Psoas muscle (tissue), 8 donors: ENCODE data around the gene STUM. TPM values are rescaled to one million over a fixed set of nuclear protein-coding genes. Genes with fewer than 3 reads are reported as not detected.
A peak's percentile ranks its signal among the peaks of the same experiment; 100 is the strongest.

Source experiments
- ATAC-seq, 4 donors: fragments of 200-7000 bp; cut with Tn5 transposase; one replicate each; pipeline ENCODE4 v1.9.1; 2020; ENCODE audit warnings: moderate library complexity in 3 of 4, mild to moderate bottlenecking in 2 of 4
- DNase-seq, 2 donors: peaks; one replicate each; pipeline ENCODE4 v3.0.0-alpha.2; 2020
- H3K27ac ChIP-seq: fragments of 200-600 bp; one replicate; pipeline ENCODE4 v1.8.0; 2022
- H3K27me3 ChIP-seq, 3 donors: fragments of 200-600 bp in 1 of 3; one replicate each; pipeline versions ENCODE4 v1.6.1 to v1.8.0; 2013 to 2022; ENCODE audit warnings: low read length in 2 of 3, mild to moderate bottlenecking in 2 of 3, moderate library complexity in 1 of 3; ENCODE audit not compliant: insufficient read depth in 3 of 3
- H3K36me3 ChIP-seq, 2 donors: fragments of 200-600 bp in 1 of 2; one replicate each; pipeline versions ENCODE4 v1.6.1 to v1.8.0; 2013 to 2022; ENCODE audit warnings: low read depth in 1 of 2, mild to moderate bottlenecking in 1 of 2, moderate library complexity in 1 of 2; ENCODE audit not compliant: insufficient read depth in 1 of 2
- H3K4me1 ChIP-seq: fragments of 200-600 bp; one replicate; pipeline ENCODE4 v1.8.0; 2022
- H3K4me3 ChIP-seq: fragments of 200-600 bp; one replicate; pipeline ENCODE4 v1.8.0; 2022; ENCODE audit warnings: mild to moderate bottlenecking
- H3K9me3 ChIP-seq: fragments of 200-600 bp; one replicate; pipeline ENCODE4 v1.8.0; 2022
- WGBS, 3 donors: extraction: QIAGEN DNeasy Blood & Tissue Kit; methylation state at CpG; one replicate each; pipeline versions ENCODE4 v1.1.6 to v1.1.7; 2013; 5-methylcytosine and 5-hydroxymethylcytosine counted together
- intact Hi-C, 2 donors: fragments of 100-400 bp; cut with DNase I; formaldehyde crosslinking; loops; one replicate each; pipeline versions ENCODE4 v1.11.0 to v1.14.2; 2022
- polyA plus RNA-seq, 3 donors: library from polyadenylated mRNA; stranded (reverse); fragments of 200-250 nt; gene quantifications; one replicate each; pipeline ENCODE4 v1.2.3, GENCODE V29; 2013
- total RNA-seq, 4 donors: library from RNA; stranded (reverse); fragmentation: NEBNext Ultra II Directional in 2 of 4; extraction: Animal tissue kit (Norgen Biotek cat#: 25700) in 2 of 4; gene quantifications; one replicate each; pipeline versions ENCODE4 v1.2.1 to v1.2.4, GENCODE V29; 2021 to 2023
- TF ChIP-seq, protein P1 (sequence below): fragments of 200-600 bp; IDR thresholded peaks from one replicate; pipeline ENCODE4 v1.8.0; 2022; ENCODE audit warnings: antibody characterized with exemption
- donor health status: healthy with polysubstance abuse.
- donor health status: DM: no; HTN: no; CAD: no; lungs with moderate emphysema.
- donor health status: Bipolar disorder and iron deficiency.
- donor health status: healthy.
- donor health status: DM: yes; HTN: yes; CAD: no.
- donor health status: DM: no; HTN: no; CAD: no.
- donor health status: DM: no; HTN: no; CAD: no.
- donor health status: DM: yes; HTN: yes; CAD: no.

STUM gene
- total and polyA plus RNA-seq, 7 donors: 0.34 to 1.5 (median 0.96) TPM

DNA sequence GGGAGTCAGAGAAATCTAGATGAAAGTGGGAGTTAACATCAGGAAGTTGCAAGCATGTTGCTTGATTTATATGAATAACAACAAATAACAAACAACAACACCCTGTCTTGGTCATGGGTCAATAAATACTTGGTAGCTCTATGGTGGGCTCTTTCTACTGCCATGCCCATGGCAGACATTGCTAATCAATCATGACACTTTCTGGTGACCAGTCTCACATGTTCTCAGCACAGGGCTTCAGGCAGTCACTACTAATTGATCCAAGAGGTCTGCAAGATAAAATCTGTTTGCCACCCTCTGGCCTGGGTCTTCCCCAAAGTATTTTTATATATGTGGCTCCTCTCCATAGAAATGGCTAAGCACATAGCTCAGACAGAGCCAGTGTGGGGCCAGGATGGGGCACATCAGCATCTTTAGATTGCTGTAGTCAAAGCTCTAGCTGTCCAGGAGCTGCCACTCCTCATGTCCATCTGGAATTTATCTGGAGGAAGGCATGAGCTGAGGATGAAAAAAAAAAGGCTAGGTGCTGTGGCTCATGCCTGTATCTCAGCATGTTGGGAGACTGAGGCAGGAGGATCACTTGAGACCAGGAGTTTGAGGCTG is 51.2 kb downstream of the STUM start:
- ATAC-seq: no peak
- intact Hi-C loops: loop anchor here in 1 of 2 donors (10.0 kb wide), 1 partner anchor 175 kb away; no protein-coding TSS in a partner anchor

DNA sequence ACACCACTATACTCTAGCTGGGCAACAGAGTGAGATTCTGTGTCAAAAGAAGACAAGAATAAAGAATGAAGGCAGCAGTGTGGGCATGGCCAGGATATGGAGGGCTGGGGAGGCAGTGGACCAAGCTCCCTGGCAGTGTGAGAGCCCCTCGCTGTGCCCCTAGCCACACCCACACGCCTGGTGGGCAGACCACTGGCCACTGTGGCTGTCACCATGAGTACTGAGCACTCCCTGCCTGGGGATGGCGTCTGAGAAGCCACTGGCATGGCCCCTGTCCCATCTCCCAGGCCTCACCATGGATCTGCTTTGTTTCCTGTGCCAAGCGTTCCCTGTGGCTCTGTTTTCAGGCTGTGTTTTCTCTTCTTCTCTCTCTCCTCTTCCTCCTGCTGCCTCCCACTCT is 51.7 kb downstream of the STUM start:
- TF ChIP-seq, protein P1, sequence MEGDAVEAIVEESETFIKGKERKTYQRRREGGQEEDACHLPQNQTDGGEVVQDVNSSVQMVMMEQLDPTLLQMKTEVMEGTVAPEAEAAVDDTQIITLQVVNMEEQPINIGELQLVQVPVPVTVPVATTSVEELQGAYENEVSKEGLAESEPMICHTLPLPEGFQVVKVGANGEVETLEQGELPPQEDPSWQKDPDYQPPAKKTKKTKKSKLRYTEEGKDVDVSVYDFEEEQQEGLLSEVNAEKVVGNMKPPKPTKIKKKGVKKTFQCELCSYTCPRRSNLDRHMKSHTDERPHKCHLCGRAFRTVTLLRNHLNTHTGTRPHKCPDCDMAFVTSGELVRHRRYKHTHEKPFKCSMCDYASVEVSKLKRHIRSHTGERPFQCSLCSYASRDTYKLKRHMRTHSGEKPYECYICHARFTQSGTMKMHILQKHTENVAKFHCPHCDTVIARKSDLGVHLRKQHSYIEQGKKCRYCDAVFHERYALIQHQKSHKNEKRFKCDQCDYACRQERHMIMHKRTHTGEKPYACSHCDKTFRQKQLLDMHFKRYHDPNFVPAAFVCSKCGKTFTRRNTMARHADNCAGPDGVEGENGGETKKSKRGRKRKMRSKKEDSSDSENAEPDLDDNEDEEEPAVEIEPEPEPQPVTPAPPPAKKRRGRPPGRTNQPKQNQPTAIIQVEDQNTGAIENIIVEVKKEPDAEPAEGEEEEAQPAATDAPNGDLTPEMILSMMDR: no peak
- DNase-seq: no peak
- H3K4me1 ChIP-seq: no peaks in the 10 kb centered on the region
- WGBS, 3 donors: 80 to 88% (median 83%) methylated on average over 3 to 4 of the region's 4 CpGs
- ATAC-seq: no peak
- no peak overlapping the region for H3K4me3 ChIP-seq
- no peaks in the 10 kb centered on the region for H3K9me3 ChIP-seq
- no peaks in the 10 kb centered on the region for H3K36me3 ChIP-seq
- peaks cover 0 to 15% (median 0%) of the 10 kb centered on the region in 3 donors for H3K27me3 ChIP-seq
- intact Hi-C loops: loop anchor here in 1 of 2 donors (10.0 kb wide), 1 partner anchor 175 kb away; no protein-coding TSS in a partner anchor
- no peak overlapping the region for H3K27ac ChIP-seq

More for the DNA sequence above, 51.2 kb downstream of the STUM start:
- Histone ChIP-seq H3K4me1 (no peaks in the 10 kb centered on the region), H3K9me3 (no peaks in the 10 kb centered on the region), H3K27ac (no peak overlapping the region), H3K4me3 (no peak overlapping the region), H3K27me3 (peaks cover 0 to 16% (median 0%) of the 10 kb centered on the region in 3 donors), H3K36me3 (no peaks in the 10 kb centered on the region)
- TF ChIP-seq, protein P1: no peak
- no peak for DNase-seq

DNA sequence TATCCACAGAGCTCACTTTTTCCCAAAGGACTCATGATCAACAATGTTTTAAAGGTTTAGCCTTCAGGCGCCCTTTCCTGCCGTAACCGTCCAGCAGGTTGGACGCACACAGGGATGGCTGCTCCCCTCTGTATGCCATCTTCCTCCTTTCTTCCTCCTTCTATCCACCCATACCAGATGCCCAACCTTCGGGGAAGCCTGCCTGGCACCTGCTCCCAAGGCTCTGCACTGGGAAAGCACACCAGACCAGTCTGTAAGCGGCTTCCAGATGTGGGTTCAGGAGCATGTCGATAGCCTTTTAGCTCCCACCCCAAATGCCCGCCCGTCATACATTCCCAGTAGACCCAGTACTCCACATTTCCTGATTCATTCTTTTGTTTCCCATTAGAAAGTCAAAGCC is 52.9 kb downstream of the STUM start:
- Histone ChIP-seq H3K27ac (no peak overlapping the region), H3K4me1 (no peaks in the 10 kb centered on the region)
- no peak for DNase-seq

DNA sequence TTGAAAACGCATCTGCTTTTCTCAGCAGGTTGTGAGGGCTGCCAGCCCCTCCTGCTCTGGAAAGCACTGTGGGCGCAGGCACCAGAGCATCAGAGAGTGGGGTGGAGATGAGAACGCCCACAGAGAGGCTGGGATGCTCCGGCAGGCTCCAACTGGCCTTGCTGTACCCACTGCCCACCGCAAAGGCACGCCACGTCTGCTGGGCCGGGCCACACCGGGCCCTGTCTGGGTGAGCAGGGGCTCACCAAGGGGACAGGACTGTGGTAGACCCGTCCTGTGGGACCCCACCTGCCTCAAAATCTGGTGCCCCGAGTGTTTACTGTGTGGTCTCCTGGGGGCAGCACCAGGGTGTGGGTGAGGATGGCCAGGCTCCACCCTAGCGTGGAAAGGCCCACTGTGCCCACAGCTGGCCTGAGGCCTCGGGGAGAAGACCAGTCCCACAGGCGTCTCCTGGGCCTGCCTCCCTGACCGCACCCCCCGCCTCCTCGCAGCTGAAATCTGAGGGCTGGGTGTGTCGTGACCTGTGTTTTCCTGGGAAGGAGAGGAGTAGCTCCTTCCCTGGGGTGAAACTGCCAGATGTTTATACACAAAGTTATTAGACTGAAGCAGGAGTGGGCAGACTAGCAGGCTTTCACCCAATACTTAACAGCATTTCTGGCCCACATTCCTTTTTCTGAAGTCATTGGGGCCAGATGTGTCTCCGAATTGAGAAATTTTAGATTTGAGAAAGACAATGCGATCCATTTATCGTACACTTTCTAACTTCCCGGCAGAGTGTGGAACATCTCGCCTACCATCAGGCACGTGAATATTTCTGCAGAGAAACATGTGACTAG is 53.8 kb downstream of the STUM start:
- TF ChIP-seq, protein P1: no peak
- peak overlapping the region; percentile 62 for H3K27ac ChIP-seq

More for the DNA sequence above, 52.9 kb downstream of the STUM start:
- intact Hi-C loops: loop anchor here in 1 of 2 donors (10.0 kb wide), 1 partner anchor 177 kb away; no protein-coding TSS in a partner anchor
- no peak for ATAC-seq
- Histone ChIP-seq H3K4me3 (no peak overlapping the region), H3K9me3 (no peaks in the 10 kb centered on the region), H3K27me3 (peaks cover 0 to 4% (median 0%) of the 10 kb centered on the region in 3 donors), H3K36me3 (no peaks in the 10 kb centered on the region)
- 94 to 95% (median 95%) methylated on average over 9 of the region's 9 CpGs for WGBS, 3 donors
- TF ChIP-seq, protein P1: no peak

More for the DNA sequence above, 53.8 kb downstream of the STUM start:
- H3K27me3 ChIP-seq: no peaks in the 10 kb centered on the region
- no peak overlapping the region for H3K4me3 ChIP-seq
- 55 to 67% (median 56%) methylated on average over 24 of the region's 24 CpGs for WGBS, 3 donors
- intact Hi-C loops: loop anchor here in 1 of 2 donors (10.0 kb wide), 1 partner anchor 178 kb away; no protein-coding TSS in a partner anchor
- no peaks in the 10 kb centered on the region for H3K9me3 ChIP-seq
- ATAC-seq (peak; percentile 34 to 79 (median 62)), DNase-seq (peak; percentile 72 to 83)
- H3K4me1 ChIP-seq: no peaks in the 10 kb centered on the region
- no peaks in the 10 kb centered on the region for H3K36me3 ChIP-seq
